Thymus (tissue), 14 donors: ENCODE data around the gene SERPINB10. TPM values are rescaled to one million over a fixed set of nuclear protein-coding genes. Genes with fewer than 3 reads are reported as not detected.

Experiments used
- DNase-seq, 9 donors: peaks; one replicate each; pipeline ENCODE4 v3.0.0-alpha.2; 2013; ENCODE audit warnings: low spot score in 9 of 9, low read depth in 6 of 9, missing footprints in 1 of 9
- H3K27ac ChIP-seq, 2 donors: one replicate each; pipeline ENCODE4 v1.5.1; 2013; ENCODE audit warnings: control low read depth in 1 of 2, low read depth in 1 of 2, low read length in 1 of 2, mild to moderate bottlenecking in 1 of 2, moderate library complexity in 1 of 2
- H3K27me3 ChIP-seq, 2 donors: one replicate each; pipeline ENCODE4 v1.5.1; 2013; ENCODE audit warnings: low read length in 1 of 2; ENCODE audit not compliant: control insufficient read depth in 2 of 2, insufficient read depth in 1 of 2
- H3K36me3 ChIP-seq, 2 donors: one replicate each; pipeline ENCODE4 v1.5.1; 2013; ENCODE audit warnings: low read length in 1 of 2, mild to moderate bottlenecking in 1 of 2, moderate library complexity in 1 of 2; ENCODE audit not compliant: control insufficient read depth in 2 of 2, insufficient read depth in 2 of 2
- H3K4me1 ChIP-seq, 2 donors: one replicate each; pipeline ENCODE4 v1.5.1; 2013; ENCODE audit warnings: low read length in 2 of 2; ENCODE audit not compliant: control insufficient read depth in 2 of 2, insufficient read depth in 2 of 2
- H3K4me3 ChIP-seq, 2 donors: one replicate each; pipeline ENCODE4 v1.5.1; 2013; ENCODE audit warnings: low read length in 2 of 2, control low read depth in 1 of 2, mild to moderate bottlenecking in 1 of 2
- H3K9me3 ChIP-seq, 2 donors: one replicate each; pipeline ENCODE4 v1.5.1; 2013; ENCODE audit warnings: low read length in 1 of 2, mild to moderate bottlenecking in 1 of 2; ENCODE audit not compliant: control insufficient read depth in 2 of 2, insufficient read depth in 1 of 2
- WGBS: extraction: QIAGEN DNeasy Blood & Tissue Kit; methylation state at CpG from one replicate; pipeline ENCODE4 v1.1.7; 2013; 5-methylcytosine and 5-hydroxymethylcytosine counted together
- long read RNA-seq, 10 donors: transcript quantifications; one replicate each; lab custom pipeline, GENCODE V29; 2026
- polyA plus RNA-seq: library from polyadenylated mRNA; stranded (reverse); fragments of 200-250 nt; gene quantifications from one replicate; pipeline ENCODE4 v1.2.3, GENCODE V29; 2013
- total RNA-seq: library from RNA; stranded (reverse); fragments of 120-200 nt; gene quantifications from one replicate; pipeline ENCODE4 v1.2.4, GENCODE V29; 2013
- donor health status: healthy.

The SERPINB10 gene, protein sequence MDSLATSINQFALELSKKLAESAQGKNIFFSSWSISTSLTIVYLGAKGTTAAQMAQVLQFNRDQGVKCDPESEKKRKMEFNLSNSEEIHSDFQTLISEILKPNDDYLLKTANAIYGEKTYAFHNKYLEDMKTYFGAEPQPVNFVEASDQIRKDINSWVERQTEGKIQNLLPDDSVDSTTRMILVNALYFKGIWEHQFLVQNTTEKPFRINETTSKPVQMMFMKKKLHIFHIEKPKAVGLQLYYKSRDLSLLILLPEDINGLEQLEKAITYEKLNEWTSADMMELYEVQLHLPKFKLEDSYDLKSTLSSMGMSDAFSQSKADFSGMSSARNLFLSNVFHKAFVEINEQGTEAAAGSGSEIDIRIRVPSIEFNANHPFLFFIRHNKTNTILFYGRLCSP
- total RNA-seq (1.7 TPM), polyA plus RNA-seq (2.5 TPM)
- long read RNA-seq, donor 1, partial matches to known transcripts, result 0 of 1 reads
- long read RNA-seq, donor 1, other reads (novel, unspliced or antisense), result 0 of 1 reads
- long read RNA-seq, donor 2, partial matches to known transcripts, result 0 of 1 reads
- long read RNA-seq, donor 2, other reads (novel, unspliced or antisense), result 0 of 1 reads
- long read RNA-seq, donor 3, result 0 reads
- long read RNA-seq, donor 4, result 0 reads
- long read RNA-seq, donor 5, result 0 reads
- long read RNA-seq, donor 6, result 0 reads
- long read RNA-seq, donor 7, result 0 reads
- long read RNA-seq, donor 8, result 0 reads
- long read RNA-seq, donor 9, result 0 reads
- long read RNA-seq, donor 10, result 0 reads

DNA sequence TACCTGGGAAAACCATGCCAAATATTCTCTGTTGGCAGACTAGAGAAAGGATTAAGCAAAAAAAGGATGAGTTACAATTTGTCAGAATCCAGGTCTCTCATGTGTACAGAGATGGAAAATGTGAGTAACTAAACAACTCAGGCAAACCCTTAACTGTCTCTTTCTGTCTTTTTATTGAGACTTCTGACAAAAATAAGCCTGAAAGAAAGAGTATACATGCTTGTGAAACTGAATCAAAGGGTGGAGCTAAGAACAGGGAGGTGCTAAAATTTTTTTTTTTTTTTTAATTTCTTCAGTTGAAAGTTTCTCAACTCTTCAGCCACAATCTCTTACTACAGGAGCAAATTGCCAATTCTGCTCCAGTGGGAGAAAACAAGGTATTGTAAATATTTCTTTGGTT, at the start of gene SERPINB10:
Gene SERPINB10 (plus strand): TSS at position 295 of the 400 bp plus-strand sequence. CDS start 7,553 bp downstream, outside the sequence.
- H3K27me3 ChIP-seq, result no peaks in the 10 kb centered on the region
- no peaks in the 10 kb centered on the region for H3K36me3 ChIP-seq
- H3K9me3 ChIP-seq, result no peaks in the 10 kb centered on the region
- H3K4me1 ChIP-seq, result no peaks in the 10 kb centered on the region
- H3K27ac ChIP-seq, result peak within 1 kb of the TSS in 1 of 2 donors; percentile 30
- DNase-seq, result no peak
- H3K4me3 ChIP-seq, result no peak within 1 kb of the TSS

DNA sequence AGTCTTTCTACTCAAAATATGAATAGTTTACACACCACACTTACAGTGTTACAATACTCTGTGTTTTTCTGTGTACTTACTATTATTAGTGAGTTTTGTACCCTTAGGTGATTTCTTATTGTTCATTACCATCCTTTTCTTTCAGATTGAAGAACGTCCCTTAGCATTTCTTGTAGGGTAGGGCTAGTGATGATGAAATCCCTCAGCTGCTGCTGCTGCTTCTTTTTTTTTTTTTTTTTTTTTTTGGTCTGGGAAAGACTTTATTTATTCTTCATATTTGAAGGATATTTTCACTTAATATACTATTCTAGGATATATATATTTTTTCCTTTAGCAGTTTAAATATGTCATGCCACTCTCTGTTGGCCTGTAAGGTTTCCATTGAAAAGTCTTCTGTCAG, 49.3 kb upstream of the SERPINB10 start:
- H3K27me3 ChIP-seq, result no peaks in the 10 kb centered on the region
- H3K4me1 ChIP-seq, result no peaks in the 10 kb centered on the region
- WGBS, result 94% methylated on average over 1 of the region's 1 CpG
- H3K27ac ChIP-seq, result no peak overlapping the region
- DNase-seq, result no peak
- H3K36me3 ChIP-seq, result no peaks in the 10 kb centered on the region
- H3K9me3 ChIP-seq, result no peaks in the 10 kb centered on the region
- no peak overlapping the region for H3K4me3 ChIP-seq

DNA sequence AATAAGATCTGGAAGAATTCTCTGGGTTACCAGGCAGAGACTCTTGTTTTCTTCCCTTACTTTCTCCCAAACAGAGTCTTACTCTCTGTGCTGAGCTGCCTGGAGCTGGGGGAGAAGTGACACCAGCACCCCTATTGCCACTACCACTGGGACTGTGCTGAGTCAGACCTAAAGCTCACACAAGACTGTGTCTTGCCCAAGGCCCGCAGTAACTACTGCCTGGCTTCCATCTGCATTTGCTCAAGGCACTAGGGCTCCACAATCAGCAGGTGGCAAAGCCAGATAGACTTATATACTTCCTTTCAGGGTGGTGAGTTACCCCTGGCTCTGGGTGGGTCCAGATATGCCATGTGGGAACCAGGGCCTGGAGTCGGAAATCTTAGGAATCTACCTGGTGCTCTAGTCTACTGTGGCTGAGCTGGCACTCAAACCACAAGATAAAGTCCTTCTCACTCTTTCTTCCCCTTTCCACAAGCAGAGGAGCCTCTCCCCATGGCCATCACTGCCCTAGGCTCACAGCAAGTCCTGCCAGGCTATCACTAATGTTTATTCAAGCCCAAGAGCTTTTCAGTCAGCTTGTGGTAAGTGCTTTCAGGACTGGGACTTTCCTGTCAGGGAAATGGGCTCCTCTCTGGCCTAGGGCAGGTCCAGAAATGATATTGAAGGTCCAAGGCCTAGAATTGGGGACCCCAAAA, 47.8 kb upstream of the SERPINB10 start:
- Histone ChIP-seq H3K4me3 (no peak overlapping the region), H3K36me3 (no peaks in the 10 kb centered on the region), H3K27ac (no peak overlapping the region), H3K9me3 (no peaks in the 10 kb centered on the region), H3K27me3 (no peaks in the 10 kb centered on the region), H3K4me1 (no peaks in the 10 kb centered on the region)
- WGBS, result 92% methylated on average over 2 of the region's 2 CpGs
- no peak for DNase-seq

DNA sequence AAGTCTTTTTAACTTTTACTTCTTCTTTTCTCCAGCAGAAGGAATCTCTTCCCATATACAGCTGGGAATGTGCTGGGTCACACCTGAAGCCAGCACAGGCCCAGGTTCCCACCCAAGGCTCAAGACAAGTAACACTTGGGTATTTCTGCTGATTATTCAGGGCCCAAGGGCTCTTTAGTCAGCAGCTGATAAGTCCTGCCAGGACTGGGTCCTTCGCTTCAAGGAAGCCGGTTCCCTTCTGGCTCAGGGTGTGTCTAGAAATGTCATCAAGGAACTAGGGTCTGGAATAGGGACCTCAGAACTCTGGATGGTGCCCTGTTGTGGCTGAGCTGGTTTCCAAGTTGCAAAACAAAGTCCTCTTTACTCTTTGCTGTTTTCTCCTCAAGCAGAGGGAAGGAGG, 47.2 kb upstream of the SERPINB10 start:
- Histone ChIP-seq H3K9me3 (no peaks in the 10 kb centered on the region), H3K4me3 (no peak overlapping the region), H3K27ac (no peak overlapping the region), H3K27me3 (no peaks in the 10 kb centered on the region), H3K4me1 (no peaks in the 10 kb centered on the region), H3K36me3 (no peaks in the 10 kb centered on the region)
- no peak for DNase-seq
- 70% methylated on average over 2 of the region's 2 CpGs for WGBS

DNA sequence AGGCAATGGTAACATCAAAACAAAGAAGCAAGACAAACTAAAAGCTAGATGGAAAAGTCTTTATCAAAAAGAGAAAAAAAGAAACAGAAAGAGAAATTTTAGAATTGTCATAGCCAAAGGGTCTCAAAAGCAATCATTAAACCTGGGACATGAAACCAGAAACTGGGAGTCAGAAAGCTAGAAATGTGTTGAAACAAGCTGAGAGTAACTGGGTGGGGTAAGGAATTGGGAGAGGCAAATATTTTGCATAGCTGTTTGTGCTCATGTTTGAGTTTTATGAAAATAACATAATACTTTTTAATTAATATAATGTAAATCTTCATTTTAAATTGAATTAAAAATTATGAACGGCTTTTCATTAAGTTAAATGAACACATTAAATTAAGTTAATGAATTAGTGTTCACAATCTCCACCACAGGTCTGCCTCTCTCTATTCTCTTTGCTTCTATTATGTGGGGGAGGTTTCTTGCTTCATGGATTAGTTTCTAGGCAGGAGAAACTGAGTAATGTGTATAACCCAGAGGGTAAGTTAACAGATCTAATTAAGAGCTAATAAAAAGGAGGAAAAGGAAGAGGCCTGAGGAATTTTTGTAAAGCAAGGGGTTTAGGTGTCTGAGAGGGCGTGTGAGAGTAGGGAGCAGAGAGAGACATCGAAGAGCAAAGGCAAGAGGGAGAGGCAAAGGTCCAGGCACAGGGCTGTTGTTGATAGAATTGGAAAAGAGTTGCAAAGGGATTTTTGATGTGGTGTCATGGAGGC, 40.2 kb upstream of the SERPINB10 start:
- Histone ChIP-seq H3K4me3 (no peak overlapping the region), H3K36me3 (no peaks in the 10 kb centered on the region), H3K27ac (no peak overlapping the region), H3K27me3 (no peaks in the 10 kb centered on the region), H3K4me1 (no peaks in the 10 kb centered on the region), H3K9me3 (no peaks in the 10 kb centered on the region)
- WGBS, result 91% methylated on average over 3 of the region's 3 CpGs
- no peak for DNase-seq

DNA sequence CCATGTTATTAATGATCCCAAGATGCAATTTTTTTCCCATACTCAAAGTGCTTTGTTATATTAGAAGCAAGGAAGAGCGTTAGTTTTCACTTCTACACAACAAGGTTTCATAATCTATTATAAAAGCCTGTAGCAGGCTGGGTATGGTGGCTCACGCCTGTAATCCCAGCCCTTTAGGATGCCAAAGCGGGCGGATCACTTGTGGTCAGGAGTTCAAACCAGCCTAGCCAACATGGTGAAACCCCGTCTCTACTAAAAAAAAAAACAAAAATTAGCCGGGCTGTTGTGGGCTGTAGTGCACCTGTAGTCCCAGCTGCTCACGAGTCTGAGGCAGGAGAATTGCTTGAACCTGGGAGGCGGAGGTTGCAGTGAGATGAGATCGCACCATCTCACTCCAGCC, 39.2 kb upstream of the SERPINB10 start:
- Histone ChIP-seq H3K4me3 (no peak overlapping the region), H3K4me1 (no peaks in the 10 kb centered on the region), H3K36me3 (no peaks in the 10 kb centered on the region), H3K27ac (no peak overlapping the region), H3K27me3 (no peaks in the 10 kb centered on the region), H3K9me3 (no peaks in the 10 kb centered on the region)
- no peak for DNase-seq
- WGBS, result 97% methylated on average over 9 of the region's 9 CpGs

DNA sequence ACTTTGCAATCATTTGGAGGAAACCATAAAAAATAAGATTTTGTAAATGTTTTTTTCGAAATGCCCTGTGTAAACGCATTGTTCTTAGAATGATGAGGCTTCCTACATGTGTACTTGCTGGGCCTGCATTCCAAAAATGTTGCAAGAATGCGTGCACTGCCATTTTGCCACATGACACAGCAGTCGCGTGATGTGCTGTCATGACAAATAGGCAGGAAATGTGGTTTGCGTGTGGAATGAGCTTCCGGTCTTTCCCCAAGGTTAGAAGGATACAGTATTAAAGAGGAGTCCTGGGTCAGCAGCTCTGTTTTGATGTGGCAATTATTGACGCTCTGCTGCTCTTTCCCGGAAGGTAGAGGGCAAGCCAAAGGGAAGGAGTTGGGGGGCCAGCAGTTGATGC, 38.4 kb upstream of the SERPINB10 start:
- no peaks in the 10 kb centered on the region for H3K27me3 ChIP-seq
- H3K36me3 ChIP-seq, result no peaks in the 10 kb centered on the region
- 86% methylated on average over 9 of the region's 9 CpGs for WGBS
- DNase-seq, result no peak
- H3K4me3 ChIP-seq, result no peak overlapping the region
- H3K27ac ChIP-seq, result no peak overlapping the region
- H3K4me1 ChIP-seq, result no peaks in the 10 kb centered on the region
- no peaks in the 10 kb centered on the region for H3K9me3 ChIP-seq

DNA sequence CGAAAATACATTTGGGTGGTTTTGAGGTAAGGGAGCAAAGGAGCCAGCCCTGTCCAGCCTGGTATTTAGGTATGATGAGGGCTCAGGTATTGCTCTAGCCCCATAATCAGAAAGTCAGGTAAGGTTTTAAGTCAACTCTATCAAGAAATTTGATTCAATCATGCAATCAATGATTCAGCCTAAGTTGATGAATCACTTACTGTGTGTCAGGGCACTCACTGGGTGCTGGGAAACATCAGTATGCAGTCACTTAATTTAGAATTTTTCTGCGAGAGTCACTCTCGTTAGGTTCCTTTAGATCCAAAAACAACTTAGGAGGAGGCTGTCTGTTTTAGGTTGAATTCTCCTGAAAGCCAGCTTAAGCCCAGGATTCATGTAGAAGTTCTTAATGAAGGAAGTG, 37.9 kb upstream of the SERPINB10 start:
- no peak overlapping the region for H3K27ac ChIP-seq
- H3K4me3 ChIP-seq, result no peak overlapping the region
- no peaks in the 10 kb centered on the region for H3K27me3 ChIP-seq
- no peak for DNase-seq
- no peaks in the 10 kb centered on the region for H3K9me3 ChIP-seq
- WGBS, result 98% methylated on average over 3 of the region's 3 CpGs
- no peaks in the 10 kb centered on the region for H3K4me1 ChIP-seq
- no peaks in the 10 kb centered on the region for H3K36me3 ChIP-seq
